GM21737 (cell line): ENCODE measurements around the gene WASHC4.

Experiments
- ATAC-seq: cut with Tn5 transposase; IDR thresholded peaks from one replicate; pipeline ENCODE4 v1.9.1; 2021; ENCODE audit warnings: mild to moderate bottlenecking, moderate library complexity; ENCODE audit not compliant: unreplicated experiment

The WASHC4 gene, protein sequence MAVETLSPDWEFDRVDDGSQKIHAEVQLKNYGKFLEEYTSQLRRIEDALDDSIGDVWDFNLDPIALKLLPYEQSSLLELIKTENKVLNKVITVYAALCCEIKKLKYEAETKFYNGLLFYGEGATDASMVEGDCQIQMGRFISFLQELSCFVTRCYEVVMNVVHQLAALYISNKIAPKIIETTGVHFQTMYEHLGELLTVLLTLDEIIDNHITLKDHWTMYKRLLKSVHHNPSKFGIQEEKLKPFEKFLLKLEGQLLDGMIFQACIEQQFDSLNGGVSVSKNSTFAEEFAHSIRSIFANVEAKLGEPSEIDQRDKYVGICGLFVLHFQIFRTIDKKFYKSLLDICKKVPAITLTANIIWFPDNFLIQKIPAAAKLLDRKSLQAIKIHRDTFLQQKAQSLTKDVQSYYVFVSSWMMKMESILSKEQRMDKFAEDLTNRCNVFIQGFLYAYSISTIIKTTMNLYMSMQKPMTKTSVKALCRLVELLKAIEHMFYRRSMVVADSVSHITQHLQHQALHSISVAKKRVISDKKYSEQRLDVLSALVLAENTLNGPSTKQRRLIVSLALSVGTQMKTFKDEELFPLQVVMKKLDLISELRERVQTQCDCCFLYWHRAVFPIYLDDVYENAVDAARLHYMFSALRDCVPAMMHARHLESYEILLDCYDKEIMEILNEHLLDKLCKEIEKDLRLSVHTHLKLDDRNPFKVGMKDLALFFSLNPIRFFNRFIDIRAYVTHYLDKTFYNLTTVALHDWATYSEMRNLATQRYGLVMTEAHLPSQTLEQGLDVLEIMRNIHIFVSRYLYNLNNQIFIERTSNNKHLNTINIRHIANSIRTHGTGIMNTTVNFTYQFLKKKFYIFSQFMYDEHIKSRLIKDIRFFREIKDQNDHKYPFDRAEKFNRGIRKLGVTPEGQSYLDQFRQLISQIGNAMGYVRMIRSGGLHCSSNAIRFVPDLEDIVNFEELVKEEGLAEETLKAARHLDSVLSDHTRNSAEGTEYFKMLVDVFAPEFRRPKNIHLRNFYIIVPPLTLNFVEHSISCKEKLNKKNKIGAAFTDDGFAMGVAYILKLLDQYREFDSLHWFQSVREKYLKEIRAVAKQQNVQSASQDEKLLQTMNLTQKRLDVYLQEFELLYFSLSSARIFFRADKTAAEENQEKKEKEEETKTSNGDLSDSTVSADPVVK

DNA sequence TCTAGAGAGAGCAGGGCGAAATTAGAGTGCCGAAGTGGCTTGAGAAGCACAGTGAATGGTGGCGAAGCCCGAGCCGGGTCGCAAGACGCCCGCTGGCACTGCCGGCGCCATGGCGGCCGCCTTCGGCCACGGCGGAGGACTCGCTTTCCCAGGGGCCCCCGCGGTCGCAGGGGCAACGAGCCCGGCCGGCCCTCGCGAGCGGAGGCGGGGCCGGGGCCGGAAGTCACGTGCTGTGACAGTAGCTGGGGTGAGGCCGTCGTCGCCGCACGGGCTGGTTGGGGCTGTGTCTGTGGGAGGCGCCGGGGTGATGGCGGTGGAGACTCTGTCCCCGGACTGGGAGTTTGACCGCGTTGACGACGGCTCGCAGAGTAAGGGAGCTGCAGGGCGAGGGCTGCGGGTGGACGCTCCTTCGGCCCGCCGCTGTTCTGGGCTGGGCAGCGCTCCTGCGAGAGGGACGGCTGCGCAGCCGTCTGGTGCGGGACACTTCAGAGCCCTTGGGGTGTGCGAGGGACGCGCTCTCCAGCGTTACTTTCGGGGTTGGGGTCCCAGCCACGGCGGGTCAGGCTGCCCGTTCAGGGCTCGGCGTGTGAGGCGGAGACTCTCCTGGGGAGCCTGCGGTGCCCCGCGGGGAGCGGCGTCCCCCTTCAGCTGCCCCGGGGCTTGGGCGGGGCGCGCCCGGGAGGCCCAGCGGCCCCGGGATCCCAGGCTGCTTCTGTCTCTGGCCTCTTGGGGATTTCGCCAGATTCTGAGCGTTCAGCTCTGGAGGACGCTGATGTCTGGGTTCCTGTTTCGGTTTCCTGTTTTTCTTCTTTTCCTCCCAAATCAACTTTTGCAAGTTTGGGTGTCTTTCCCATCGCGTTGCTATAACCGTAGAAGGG lies at the start of gene WASHC4:
TSS of gene WASHC4 (plus strand) at position 238 of the 878 bp plus-strand sequence. CDS start at position 308, 70 bp downstream.
- peak; percentile 89 for ATAC-seq

DNA sequence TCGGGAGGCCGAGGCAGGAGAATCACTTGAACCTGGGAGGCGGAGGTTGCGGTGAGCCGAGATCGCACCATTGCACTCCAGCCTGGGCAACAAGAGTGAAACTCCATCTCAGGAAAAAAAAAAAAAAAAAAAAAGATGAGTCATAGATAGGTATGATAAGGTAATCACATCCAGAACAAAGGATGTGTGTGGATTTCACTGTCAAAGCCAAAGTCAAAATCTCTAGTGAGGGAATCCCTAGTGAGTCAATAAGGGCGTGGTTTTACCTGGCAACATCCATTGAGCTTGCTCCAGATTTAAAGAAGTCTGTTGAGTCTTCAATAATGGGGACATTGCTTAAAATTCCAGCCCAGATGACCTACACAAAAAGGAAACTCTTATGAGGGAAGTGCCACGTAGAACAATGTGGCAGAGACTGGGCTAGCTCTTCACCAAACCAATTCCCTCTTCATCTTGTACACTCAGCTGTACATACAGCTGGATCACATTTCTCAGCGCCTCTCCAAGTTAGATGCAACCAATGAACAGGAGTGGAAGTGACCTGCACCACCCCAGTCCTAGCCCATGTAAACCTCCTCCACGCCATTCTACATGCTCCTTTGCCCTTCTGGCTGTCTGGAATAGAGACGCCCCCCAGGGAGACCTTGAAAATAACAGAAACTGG lies 46.7 kb upstream of the WASHC4 start:
- ATAC-seq, result no peak

DNA sequence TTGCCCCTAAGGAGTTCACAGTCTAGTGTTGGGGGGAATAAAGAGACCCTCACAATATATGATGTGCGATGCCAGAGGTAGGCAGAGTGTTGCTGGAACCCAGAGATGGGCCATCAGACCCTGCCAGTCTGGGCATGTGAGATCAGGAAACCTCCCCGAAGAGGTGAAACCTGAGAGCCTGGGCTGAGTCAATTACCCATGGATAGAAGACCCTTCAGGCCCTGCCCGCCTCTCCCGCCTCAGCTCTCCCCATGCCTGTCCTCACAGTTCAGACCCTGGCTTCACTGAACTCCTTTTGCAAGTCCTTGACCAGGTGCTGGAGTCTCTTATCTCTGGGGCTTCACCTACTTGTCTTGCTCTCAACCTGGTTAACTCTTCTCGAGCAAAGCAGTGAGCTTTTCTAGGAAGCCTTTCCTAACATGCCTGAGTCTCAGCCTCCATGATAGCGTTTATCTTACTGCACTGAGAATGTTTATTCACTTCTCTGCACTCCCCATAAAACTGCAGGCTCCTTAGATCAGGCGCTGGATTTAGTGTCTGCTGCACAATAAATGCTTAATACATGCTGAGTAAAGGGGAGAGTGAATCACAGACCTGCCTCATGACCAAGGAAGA lies 42.9 kb upstream of the WASHC4 start:
- no peak for ATAC-seq

DNA sequence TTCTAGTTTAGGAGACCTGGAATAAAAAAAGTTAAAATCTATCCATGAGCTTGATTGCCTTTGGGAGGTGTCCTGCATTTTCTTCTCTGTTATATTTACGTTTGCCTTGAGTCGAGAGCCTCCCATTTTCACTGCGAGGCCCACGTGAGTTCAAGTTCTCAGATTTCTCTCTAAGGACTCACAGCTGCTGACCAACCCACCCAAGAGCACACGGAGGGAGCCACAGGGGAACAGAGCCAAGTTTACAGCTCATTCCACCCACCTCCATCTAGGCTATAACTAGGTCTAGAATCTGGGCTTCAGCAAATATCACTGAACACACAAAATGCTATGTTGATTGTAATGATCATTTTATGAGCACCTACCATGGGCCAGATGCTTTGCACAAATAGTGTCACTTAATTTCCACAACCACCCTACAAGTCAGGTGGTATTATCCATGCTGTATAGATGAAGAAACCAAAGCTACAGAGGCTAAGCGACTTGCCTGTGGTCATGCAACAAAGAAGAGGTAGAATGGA lies 40.0 kb upstream of the WASHC4 start:
- no peak for ATAC-seq

DNA sequence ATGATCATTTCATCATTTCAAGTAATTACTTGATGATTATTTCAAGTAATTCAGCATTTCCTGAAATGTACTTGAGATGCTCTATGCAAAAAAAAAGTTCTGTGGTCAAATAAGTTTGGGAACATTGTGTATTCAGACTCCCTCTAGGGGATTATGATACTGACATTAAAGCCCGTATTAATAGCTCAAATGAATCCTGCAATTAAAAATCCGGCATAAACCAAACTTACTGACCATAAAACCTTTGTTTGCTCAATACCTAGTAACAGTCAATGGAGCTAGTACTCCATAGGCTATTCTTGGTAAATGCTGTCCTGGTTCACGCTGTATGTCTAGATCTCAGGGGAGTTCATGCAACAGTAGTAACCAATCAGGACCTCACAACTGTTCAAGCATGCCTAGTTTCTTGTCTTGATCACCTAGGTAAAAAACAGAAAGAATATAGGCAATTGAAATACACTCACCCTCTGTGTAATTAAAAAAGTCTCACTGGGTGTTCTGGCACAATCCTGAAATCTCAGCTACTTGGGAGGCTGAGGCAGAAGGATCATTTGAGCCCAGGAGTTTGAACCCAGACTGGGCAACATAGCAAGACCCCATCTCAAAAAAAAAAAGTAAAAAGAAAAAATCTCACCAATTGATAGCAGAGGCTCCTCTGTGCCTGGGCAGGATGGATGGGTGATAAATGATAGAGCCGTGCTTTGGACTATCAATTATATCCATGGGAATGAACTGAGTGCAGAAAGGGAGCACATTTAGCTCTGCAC lies 37.4 kb upstream of the WASHC4 start:
- no peak for ATAC-seq

DNA sequence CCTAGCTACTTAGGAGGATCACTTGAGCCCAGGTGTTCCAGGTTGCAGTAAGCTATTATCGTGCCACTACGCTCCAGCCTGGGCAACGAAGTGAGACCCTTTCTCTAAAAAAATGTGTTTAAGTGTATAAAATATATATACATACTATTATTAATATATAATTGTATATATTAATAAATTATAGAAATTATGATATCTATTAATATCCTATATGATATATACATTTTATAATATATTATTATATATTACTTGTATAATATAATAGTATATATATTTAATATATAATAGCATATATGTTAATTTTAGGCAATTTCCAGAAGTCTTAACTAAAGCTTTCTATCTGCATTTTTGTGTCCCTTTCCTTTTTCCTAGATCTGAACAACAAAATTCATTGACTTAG lies 35.5 kb upstream of the WASHC4 start:
- no peak for ATAC-seq

DNA sequence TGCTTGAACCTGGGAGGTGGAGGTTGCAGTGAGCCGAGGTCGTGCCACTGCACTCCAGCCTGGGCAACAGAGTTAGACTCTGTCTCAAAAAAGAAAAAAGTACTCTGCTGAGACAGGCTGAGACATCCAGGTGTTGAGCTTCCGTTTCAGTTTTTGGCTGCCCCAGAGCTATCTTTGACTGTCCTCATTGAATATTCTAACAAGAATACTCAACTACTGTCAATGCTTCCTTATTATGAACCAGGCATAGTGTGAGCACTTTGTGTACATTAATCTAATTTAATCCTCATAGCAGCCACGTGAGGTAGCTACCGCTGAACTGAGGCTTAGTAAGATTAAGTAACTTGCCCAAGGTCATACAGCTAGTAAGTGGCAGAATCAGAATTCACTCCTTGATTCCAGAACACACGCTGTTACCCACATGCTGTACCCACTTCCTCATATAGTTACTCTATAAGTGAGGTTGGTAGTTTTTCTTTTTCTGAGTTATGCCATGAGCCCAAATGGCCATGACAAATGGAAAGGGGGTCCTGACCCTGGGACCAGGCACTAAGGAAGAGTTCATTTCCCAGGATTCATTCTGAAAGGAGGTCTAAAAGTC lies 34.5 kb upstream of the WASHC4 start:
- ATAC-seq, result no peak

DNA sequence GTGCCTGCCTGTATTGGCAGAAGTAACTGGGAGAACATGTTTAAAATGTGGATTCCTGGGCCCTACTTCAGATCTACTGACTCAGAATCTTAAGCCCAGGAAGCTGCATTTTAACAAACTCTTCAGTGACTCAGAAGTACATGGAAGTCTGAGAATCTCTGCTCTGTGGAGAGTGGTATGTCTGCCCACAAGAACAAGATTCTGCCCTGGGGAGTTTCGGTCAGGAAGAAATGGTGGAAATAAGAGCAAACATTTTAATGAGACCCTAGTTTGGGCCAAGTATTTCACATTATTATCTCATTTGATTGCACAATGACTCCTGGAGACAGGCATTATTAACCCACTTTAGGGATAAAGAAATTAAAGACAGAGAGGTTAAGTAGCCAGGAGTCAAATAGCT lies 31.4 kb upstream of the WASHC4 start:
- ATAC-seq, result no peak

DNA sequence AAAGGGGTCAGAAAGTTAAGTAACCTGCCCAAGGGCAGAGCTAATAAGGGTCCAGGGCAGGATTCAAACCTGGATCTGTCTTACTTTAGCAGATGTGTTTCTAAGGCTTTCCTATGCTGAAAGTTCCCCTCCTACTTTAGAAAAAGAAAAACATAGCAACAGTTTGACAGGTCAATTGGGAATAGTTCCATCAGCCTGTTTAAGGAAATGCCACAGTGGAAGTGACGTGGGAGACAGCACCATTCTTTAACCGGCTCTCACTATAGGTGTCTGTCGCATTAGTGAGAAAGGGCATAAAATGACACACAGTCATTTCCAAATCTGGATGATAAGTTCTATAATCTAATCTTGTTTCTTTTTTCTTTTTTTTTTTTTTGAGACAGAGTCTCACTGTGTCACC lies 30.6 kb upstream of the WASHC4 start:
- ATAC-seq, result no peak

DNA sequence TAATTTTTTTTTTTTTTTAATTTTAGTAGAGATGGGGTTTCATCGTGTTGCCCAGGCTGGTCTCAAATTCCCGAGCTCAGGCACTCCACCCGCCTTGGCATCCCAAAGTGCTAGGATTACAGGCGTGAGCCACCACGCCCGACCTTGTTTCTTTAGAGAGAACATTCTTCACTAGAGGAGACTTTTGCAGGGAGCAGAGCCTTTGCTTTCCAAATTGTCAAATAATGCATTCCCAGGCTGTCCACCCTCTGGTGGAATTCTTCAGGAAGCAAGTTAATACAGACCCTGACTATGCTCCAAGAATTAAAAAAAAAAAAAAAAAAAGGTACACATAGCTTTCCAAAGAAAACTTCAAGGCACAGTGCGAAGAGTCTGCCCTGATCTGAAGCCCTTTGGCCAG lies 30.1 kb upstream of the WASHC4 start:
- no peak for ATAC-seq

DNA sequence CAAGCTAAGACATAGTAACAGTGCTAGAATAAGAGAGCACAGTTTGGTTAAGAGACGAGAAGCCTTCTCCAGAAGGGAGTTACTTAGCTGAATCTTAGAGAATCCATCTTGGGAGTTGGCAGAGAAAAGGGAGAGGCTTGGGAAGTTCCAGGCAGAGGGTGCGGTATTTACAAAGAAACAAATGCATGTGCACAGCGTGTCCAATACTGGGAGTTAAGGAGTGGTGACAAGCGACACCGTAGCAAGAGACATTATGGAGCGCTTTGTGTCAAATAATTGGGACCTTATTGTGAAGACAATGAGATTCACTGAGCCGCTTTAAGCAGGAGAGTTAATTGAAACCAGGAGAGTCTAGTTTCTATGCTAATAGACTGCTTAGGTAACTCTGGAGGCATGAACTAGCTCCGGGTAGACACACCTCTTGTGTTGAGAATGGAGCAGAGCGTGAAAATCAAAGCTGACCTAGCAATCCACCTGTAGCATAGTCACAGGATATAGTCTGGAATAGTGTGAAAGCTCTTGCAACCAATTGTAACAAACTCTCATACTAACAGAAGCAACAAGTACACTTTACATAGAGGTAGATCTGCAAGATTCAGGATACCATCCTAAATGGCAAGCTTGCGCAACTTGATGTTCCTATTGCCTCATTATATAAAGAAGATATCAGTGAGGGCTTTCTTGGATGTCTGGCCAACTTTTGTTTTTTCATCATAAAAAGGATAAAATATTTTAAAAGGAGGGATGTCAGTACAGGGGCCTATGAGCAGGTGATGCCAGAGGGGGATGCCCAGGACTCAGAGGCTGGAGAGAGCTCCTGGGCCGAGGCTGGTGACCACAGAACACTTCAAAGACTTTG lies 28.6 kb upstream of the WASHC4 start:
- ATAC-seq, result no peak

DNA sequence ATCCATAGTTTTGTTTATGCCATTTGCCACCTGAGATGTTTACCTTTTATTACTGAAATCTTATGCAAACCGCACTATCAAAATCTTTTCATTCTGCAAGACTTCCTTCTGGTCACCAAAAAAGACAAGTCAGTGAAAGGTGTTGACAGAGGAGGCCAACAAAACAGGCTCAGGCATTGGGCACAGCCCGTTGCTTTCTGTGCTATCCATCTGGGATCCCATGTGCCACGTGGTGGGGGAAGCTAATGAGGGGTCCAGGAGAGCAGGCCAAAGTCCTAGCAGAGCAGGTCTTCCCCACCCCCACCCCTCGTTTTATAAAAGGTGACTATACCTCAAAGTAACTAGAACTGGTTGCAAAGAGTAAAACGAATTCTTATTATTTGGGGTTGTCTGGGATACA lies 24.5 kb upstream of the WASHC4 start:
- ATAC-seq, result no peak

DNA sequence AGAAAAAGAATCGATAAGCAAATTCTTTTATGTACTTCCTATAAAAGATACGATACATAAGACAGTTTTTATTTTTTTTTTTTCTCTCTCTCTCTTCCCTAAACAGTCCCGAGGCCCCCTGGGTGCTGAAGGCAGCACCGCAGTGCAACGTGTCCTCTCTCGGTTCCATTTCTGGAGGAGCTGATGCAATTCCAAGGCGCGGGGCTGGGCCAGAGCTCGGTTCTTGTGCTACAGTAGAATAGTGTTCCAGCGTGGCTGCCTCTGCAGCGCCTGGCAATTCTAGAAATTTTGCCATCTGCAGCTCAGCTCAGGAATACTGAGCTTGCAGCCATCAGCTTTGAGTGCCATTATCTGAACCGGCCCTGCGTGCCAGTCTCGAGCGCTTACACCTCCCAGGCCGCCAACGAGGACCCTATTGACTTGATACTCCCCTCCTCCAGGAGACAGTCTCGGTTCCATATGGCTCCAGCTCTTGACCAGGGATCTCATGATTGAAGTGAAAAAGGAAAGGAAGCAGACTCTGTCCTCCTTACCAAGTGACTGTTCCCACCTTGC lies 23.9 kb upstream of the WASHC4 start:
- peak; percentile 37 for ATAC-seq

DNA sequence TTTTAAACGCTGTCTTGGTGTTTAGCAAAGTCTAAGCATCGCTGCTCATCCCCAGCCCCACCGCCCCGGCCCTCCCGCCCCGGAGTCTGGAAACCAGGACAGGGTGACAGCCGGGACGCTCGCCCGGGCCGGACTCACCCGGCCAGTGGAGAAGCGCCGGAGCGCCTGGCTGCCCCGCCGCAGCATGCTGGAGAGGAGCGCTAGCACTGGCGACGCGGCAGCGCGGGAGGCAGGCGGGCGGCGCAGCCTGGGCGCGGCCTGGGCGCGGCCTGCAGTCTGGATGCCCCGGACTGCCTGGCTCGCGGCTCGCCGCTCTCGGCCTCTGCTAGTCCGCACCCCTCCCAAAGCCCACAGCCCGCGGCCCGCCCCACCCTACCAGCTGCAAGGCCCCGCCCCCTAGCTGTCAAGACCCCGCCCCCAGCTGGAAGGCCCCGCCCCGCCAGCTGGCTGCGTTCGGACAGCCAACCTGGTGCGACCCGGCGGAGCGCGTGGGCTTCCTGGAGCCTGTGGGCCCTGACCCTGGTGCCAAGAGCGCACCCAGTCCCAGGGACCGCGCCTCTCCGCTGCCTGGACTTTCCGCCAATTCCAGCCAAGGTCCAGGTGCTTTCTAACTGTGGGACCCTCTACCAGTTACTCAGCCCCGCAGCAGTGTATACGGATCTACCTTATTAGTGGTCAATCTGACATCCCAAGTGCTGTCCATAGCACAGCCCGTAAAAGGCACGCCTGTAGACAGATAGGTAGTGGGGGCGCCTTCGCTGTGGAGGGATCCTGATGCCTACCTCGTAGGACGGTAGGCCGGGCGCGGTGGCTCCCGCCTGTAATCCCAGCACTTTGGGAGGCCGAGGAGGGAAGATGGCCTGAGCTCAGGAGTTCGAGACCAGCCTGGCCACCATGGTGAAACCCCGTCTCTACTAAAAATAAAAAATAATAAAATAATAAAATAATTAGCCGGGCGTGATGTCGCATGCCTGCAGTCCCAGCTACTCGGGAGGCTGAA lies 23.0 kb upstream of the WASHC4 start, which contains the start of gene ALDH1L2:
TSS of gene ALDH1L2 (minus strand) at position 208 of the 1,000 bp plus-strand sequence. CDS start at position 186, 22 bp downstream.
- ATAC-seq, result peak; percentile 77

DNA sequence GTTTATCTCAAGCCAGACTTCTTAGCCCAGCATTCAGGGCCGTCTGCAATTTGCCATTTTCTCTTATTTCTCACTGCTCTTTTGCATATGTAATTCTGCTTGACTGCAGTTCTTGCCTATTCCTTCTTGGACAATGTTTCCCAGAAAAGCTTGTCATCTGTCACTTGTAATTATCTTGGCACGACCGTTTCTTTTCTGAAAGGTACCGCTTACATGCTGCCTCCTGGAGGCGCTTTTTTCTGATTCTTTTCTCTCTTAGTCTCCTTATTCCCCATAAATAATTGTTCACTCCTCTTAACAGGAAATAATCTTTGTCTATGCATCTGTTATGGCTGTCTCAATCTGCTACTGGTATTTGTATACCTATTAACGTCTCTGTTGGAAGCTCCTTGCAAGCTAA lies 22.0 kb upstream of the WASHC4 start:
- ATAC-seq, result no peak
